BE2C (cell line): ENCODE data around the gene GATAD1.
"Not testable (repeated sequence)": the region's sequence is repeated elsewhere in the genome, so short reads cannot be mapped to it uniquely, and the experiment has no call there.

Source experiments
- DNase-seq: peaks from one replicate; pipeline ENCODE4 v3.0.0-alpha.2; 2020
- H3K27me3 ChIP-seq: fragments of 250-450 bp; sonication (Bioruptor Pico); 2 replicates; pipeline ENCODE4 v1.5.1; 2020; ENCODE audit warnings: mild to moderate bottlenecking
- H3K36me3 ChIP-seq: fragments of 250-450 bp; sonication (Bioruptor Pico); 2 replicates; pipeline ENCODE4 v1.5.1; 2020; ENCODE audit warnings: mild to moderate bottlenecking
- H3K4me1 ChIP-seq: fragments of 250-450 bp; sonication (Bioruptor Pico); 2 replicates; pipeline ENCODE4 v1.5.1; 2020
- H3K4me3 ChIP-seq: 2 replicates; pipeline ENCODE4 v1.5.1; 2011; ENCODE audit warnings: low read depth, low read length
- H3K9me3 ChIP-seq: fragments of 250-450 bp; sonication (Bioruptor Pico); 2 replicates; pipeline ENCODE4 v1.5.1; 2020
- CTCF ChIP-seq: IDR thresholded peaks from 2 replicates; pipeline ENCODE4 v1.5.1; 2012; ENCODE audit warnings: mild to moderate bottlenecking, low read depth, low read length

Gene GATAD1

GRCh38 chr7:92404170-92404614, 43.1 kb upstream of the GATAD1 start:
- H3K36me3 ChIP-seq: peaks cover under 1% of the 10 kb centered on the region; the same call in 1 of the 2 replicates
- no peak for DNase-seq
- H3K27me3 ChIP-seq: no peaks in the 10 kb centered on the region
- peak; percentile 31; the same call in 1 of the 2 replicates for TF ChIP-seq CTCF
- H3K4me1 ChIP-seq: no peaks in the 10 kb centered on the region
- no peaks in the 10 kb centered on the region for H3K9me3 ChIP-seq
- no peak overlapping the region for H3K4me3 ChIP-seq

DNA sequence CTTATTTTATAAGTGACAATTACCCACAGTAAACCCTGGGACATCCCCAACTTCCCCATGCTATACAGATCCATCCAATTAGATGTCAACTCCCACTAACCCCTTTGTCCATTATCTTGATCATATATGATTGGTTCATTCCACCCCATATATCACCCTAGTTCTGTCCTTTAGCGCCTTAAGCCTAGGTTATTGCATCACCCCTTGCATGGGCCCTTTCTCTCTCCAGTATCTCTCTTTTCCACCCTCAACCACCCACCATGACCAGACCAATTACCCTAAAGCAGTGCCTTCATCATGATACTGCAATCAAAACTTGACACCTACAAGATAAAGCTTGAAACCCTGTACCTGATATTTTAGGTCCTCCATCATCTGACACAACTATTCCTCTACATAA, 37.9 kb upstream of the GATAD1 start:
- Histone ChIP-seq H3K27me3 (peaks cover 17% of the 10 kb centered on the region), H3K36me3 (no peaks in the 10 kb centered on the region), H3K4me1 (no peaks in the 10 kb centered on the region), H3K9me3 (no peaks in the 10 kb centered on the region), H3K4me3 (no peak overlapping the region)
- TF ChIP-seq CTCF: no peak
- no peak for DNase-seq

DNA sequence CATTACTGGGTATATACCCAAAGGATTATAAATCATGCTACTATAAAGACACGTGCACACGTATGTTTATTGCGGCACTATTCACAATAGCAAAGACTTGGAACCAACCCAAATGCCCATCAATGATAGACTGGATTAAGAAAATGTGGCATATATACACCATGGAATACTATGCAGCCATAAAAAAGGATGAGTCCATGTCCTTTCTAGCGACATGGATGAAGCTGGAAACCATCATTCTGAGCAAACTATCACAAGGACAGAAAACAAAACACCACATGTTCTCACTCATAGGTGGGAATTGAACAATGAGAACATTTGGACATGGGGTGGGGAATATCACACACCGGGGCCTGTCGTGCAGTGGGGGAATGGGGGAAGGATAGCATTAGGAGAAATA, 37.1 kb upstream of the GATAD1 start:
- H3K36me3 ChIP-seq, H3K4me3 ChIP-seq, H3K4me1 ChIP-seq, H3K9me3 ChIP-seq, DNase-seq: not testable (repeated sequence)
- H3K27me3 ChIP-seq: peaks cover 17% of the 10 kb centered on the region

DNA sequence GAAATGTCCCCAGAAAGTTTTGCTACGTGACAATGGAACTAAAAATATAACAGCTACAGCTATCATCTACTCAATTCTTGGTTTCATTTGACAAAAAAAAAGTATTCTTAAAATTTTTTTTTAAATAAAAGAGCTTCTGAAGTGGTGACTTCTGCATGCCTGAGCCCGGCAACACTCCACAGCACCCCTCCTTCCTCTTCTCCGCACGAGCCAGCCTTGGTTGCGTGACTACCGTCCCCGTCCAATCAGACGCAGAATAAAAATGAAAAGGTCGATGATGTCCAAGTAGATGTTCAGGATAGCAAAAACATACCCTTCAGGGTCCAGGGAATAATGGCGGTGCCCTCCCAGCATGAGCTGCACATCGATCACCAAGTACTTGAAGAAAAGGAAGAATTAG, 34.5 kb upstream of the GATAD1 start:
- H3K9me3 ChIP-seq: no peaks in the 10 kb centered on the region
- peak overlapping the region; percentile 18; the same call in 1 of the 2 replicates for H3K4me3 ChIP-seq
- no peak for DNase-seq
- TF ChIP-seq CTCF: no peak
- H3K27me3 ChIP-seq: peaks cover 17% of the 10 kb centered on the region
- no peaks in the 10 kb centered on the region for H3K4me1 ChIP-seq
- H3K36me3 ChIP-seq: no peaks in the 10 kb centered on the region

DNA sequence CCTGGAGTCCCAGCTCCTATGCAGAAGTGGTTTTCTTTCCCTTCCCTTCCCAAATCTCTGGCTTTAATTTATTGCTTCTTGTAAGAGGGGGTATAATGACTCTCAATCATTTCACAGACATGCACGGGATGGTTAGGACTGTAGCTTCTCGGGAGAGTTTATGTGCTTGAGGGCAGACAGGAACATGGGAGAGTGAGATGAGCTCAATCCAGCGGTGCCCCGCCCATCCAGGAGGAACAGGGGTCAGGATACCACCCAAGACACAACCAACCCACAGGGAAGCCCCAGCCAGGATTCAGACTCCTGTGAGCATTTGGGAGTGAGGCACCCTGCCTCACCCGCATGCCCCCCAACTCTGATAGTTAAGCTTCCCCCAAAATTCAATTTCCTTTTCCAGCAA, 33.7 kb upstream of the GATAD1 start:
- Histone ChIP-seq H3K9me3 (no peaks in the 10 kb centered on the region), H3K36me3 (no peaks in the 10 kb centered on the region), H3K4me3 (no peak overlapping the region), H3K4me1 (no peaks in the 10 kb centered on the region), H3K27me3 (peaks cover 17% of the 10 kb centered on the region)
- DNase-seq: no peak
- TF ChIP-seq CTCF: no peak

DNA sequence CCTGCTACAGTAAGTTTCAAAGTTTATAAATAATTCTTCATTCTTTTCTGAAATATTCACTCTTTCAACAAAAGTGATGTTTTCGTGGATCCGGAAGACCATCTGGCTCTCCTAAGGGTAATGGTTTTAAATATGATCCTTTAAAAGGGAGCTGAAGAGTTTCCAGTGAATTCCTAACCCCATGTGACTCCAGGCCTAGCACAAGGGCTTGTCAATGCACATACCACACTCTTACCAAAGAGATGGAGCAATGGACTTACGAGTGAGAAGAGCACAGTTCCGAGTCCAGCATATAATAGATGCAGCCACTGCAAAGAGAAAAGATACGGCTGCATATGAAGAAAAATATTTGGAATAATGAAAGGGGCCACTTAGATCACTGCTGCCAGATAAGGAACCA, 32.1 kb upstream of the GATAD1 start:
- no peak for TF ChIP-seq CTCF
- H3K36me3 ChIP-seq: no peaks in the 10 kb centered on the region
- H3K27me3 ChIP-seq: peaks cover 17% of the 10 kb centered on the region
- H3K9me3 ChIP-seq: no peaks in the 10 kb centered on the region
- no peak for DNase-seq
- no peak overlapping the region for H3K4me3 ChIP-seq
- no peaks in the 10 kb centered on the region for H3K4me1 ChIP-seq

- Histone ChIP-seq H3K4me1 (no peaks in the 10 kb centered on the region), H3K36me3 (no peaks in the 10 kb centered on the region), H3K27me3 (peaks cover 10% of the 10 kb centered on the region), H3K4me3 (no peak overlapping the region), H3K9me3 (no peaks in the 10 kb centered on the region)
- no peak for TF ChIP-seq CTCF
- no peak for DNase-seq
These were observed 29.4 kb upstream of the GATAD1 start for GRCh38 chr7:92417913-92418312.
